Right lobe of liver (tissue), 4 donors: ENCODE data around the gene RALGPS1.

Experiments used
- CTCF ChIP-seq, 4 donors: fragments of 200-600 bp in 3 of 4; fragments of 450-650 bp in 1 of 4; IDR thresholded peaks; one replicate each; pipeline versions ENCODE4 v1.5.1 to v1.8.0; 2016 to 2022; ENCODE audit warnings: antibody characterized with exemption in 4 of 4, mild to moderate bottlenecking in 2 of 4
- POLR2A ChIP-seq: fragments of 450-650 bp; IDR thresholded peaks from one replicate; pipeline ENCODE4 v1.6.1; 2017; ENCODE audit warnings: antibody characterized with exemption, mild to moderate bottlenecking
- donor health status: DM: no; HTN: no; CAD: no.
- donor health status: DM: no; HTN: no; CAD: no.
- donor health status: DM: no; HTN: yes; CAD: no.

GRCh38 chr9:126962336-126962735 lies 47.8 kb downstream of the RALGPS1 start:
- TF ChIP-seq CTCF (IDR thresholded peaks at IDR 0.05) (no peak), POLR2A (no peak)
